ENCODE measurements around the gene SYNGR4.
"Not testable (repeated sequence)": the region's sequence is repeated elsewhere in the genome, so short reads cannot be mapped to it uniquely, and the experiment has no call there.

SYNGR4 gene

GRCh38 chr19:48363810-48364597 lies at the start of gene SYNGR4, which contains the start of gene TMEM143:
SYNGR4 (plus strand) TSS chr19:48364367; CDS start chr19:48365843, 1,476 bp downstream.
TMEM143 (minus strand) TSS chr19:48363940; CDS start chr19:48363920, 20 bp downstream.
- in situ Hi-C loops (cut with HindIII; ENCODE audit: low pct_ligation_motif_present, low pct_unique_long_range_greater_than_20kb, low sequenced_read_pairs) = no loop called here
- peak; percentile 98 for DNase-seq

- no peak for DNase-seq
- in situ Hi-C loops (cut with HindIII; ENCODE audit: low pct_ligation_motif_present, low pct_unique_long_range_greater_than_20kb, low sequenced_read_pairs) = no loop called here
Observed at GRCh38 chr19:48315712-48316111, 48.5 kb upstream of the SYNGR4 start.

- in situ Hi-C loops (cut with HindIII; ENCODE audit: low pct_ligation_motif_present, low pct_unique_long_range_greater_than_20kb, low sequenced_read_pairs); DNase-seq: not testable (repeated sequence)
Observed at GRCh38 chr19:48317708-48317960, 46.5 kb upstream of the SYNGR4 start.

- in situ Hi-C loops (cut with HindIII; ENCODE audit: low pct_ligation_motif_present, low pct_unique_long_range_greater_than_20kb, low sequenced_read_pairs) = no loop called here
- no peak for DNase-seq
Observed at GRCh38 chr19:48318286-48318987, 45.7 kb upstream of the SYNGR4 start.

GRCh38 chr19:48319647-48320541 lies 44.3 kb upstream of the SYNGR4 start:
- peak; percentile 76 for DNase-seq
- in situ Hi-C loops (cut with HindIII; ENCODE audit: low pct_ligation_motif_present, low pct_unique_long_range_greater_than_20kb, low sequenced_read_pairs) = no loop called here

- in situ Hi-C loops (cut with HindIII; ENCODE audit: low pct_ligation_motif_present, low pct_unique_long_range_greater_than_20kb, low sequenced_read_pairs) = no loop called here
- peak; percentile 93 for DNase-seq
Observed at GRCh38 chr19:48321372-48321621, 42.9 kb upstream of the SYNGR4 start.

GRCh38 chr19:48321622-48322591 lies 42.3 kb upstream of the SYNGR4 start:
- in situ Hi-C loops (cut with HindIII; ENCODE audit: low pct_ligation_motif_present, low pct_unique_long_range_greater_than_20kb, low sequenced_read_pairs) = no loop called here
- peak; percentile 94 for DNase-seq

GRCh38 chr19:48325265-48325910 lies 38.8 kb upstream of the SYNGR4 start, which contains the start of gene EMP3:
EMP3 (plus strand) TSS chr19:48325552; CDS start chr19:48326845, 1,293 bp downstream.
- peak; percentile 89 for DNase-seq
- in situ Hi-C loops (cut with HindIII; ENCODE audit: low pct_ligation_motif_present, low pct_unique_long_range_greater_than_20kb, low sequenced_read_pairs) = no loop called here

- in situ Hi-C loops (cut with HindIII; ENCODE audit: low pct_ligation_motif_present, low pct_unique_long_range_greater_than_20kb, low sequenced_read_pairs) = no loop called here
- DNase-seq = peak; percentile 27
Observed at GRCh38 chr19:48329167-48329891, 34.8 kb upstream of the SYNGR4 start.

GRCh38 chr19:48330012-48330681 lies 34.0 kb upstream of the SYNGR4 start:
- no peak for DNase-seq
- in situ Hi-C loops (cut with HindIII; ENCODE audit: low pct_ligation_motif_present, low pct_unique_long_range_greater_than_20kb, low sequenced_read_pairs) = no loop called here

GRCh38 chr19:48332351-48332661 lies 31.9 kb upstream of the SYNGR4 start:
- DNase-seq = no peak
- in situ Hi-C loops (cut with HindIII; ENCODE audit: low pct_ligation_motif_present, low pct_unique_long_range_greater_than_20kb, low sequenced_read_pairs) = no loop called here

GRCh38 chr19:48332662-48333466 lies 31.3 kb upstream of the SYNGR4 start:
- in situ Hi-C loops (cut with HindIII; ENCODE audit: low pct_ligation_motif_present, low pct_unique_long_range_greater_than_20kb, low sequenced_read_pairs) = no loop called here

GRCh38 chr19:48333467-48334384 lies 30.4 kb upstream of the SYNGR4 start:
- DNase-seq = peak; percentile 94
- in situ Hi-C loops (cut with HindIII; ENCODE audit: low pct_ligation_motif_present, low pct_unique_long_range_greater_than_20kb, low sequenced_read_pairs) = no loop called here

More at GRCh38 chr19:48332662-48333466, 31.3 kb upstream of the SYNGR4 start:
- peak; percentile 97 for DNase-seq

- in situ Hi-C loops (cut with HindIII; ENCODE audit: low pct_ligation_motif_present, low pct_unique_long_range_greater_than_20kb, low sequenced_read_pairs) = no loop called here
- DNase-seq = no peak
Observed at GRCh38 chr19:48338253-48338755, 25.9 kb upstream of the SYNGR4 start.

Measured in ACHN (cell line).